GM10266 (cell line): Measurements from ENCODE around the gene BUD13.

Experiments used
- DNase-seq: peaks from one replicate; pipeline ENCODE4 v3.0.0; 2012; ENCODE audit errors: extremely low spot score
- TF ChIP-seq, protein P1 (sequence below): IDR thresholded peaks from 2 replicates; pipeline ENCODE4 v1.5.1; 2012; ENCODE audit warnings: mild to moderate bottlenecking, low read depth; ENCODE audit not compliant: control insufficient read depth, insufficient read depth; ENCODE audit errors: missing control alignments

The BUD13 gene

GRCh38 chr11:116727990-116728389, 44.8 kb downstream of the BUD13 start:
- TF ChIP-seq, protein P1, sequence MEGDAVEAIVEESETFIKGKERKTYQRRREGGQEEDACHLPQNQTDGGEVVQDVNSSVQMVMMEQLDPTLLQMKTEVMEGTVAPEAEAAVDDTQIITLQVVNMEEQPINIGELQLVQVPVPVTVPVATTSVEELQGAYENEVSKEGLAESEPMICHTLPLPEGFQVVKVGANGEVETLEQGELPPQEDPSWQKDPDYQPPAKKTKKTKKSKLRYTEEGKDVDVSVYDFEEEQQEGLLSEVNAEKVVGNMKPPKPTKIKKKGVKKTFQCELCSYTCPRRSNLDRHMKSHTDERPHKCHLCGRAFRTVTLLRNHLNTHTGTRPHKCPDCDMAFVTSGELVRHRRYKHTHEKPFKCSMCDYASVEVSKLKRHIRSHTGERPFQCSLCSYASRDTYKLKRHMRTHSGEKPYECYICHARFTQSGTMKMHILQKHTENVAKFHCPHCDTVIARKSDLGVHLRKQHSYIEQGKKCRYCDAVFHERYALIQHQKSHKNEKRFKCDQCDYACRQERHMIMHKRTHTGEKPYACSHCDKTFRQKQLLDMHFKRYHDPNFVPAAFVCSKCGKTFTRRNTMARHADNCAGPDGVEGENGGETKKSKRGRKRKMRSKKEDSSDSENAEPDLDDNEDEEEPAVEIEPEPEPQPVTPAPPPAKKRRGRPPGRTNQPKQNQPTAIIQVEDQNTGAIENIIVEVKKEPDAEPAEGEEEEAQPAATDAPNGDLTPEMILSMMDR = no peak

DNA sequence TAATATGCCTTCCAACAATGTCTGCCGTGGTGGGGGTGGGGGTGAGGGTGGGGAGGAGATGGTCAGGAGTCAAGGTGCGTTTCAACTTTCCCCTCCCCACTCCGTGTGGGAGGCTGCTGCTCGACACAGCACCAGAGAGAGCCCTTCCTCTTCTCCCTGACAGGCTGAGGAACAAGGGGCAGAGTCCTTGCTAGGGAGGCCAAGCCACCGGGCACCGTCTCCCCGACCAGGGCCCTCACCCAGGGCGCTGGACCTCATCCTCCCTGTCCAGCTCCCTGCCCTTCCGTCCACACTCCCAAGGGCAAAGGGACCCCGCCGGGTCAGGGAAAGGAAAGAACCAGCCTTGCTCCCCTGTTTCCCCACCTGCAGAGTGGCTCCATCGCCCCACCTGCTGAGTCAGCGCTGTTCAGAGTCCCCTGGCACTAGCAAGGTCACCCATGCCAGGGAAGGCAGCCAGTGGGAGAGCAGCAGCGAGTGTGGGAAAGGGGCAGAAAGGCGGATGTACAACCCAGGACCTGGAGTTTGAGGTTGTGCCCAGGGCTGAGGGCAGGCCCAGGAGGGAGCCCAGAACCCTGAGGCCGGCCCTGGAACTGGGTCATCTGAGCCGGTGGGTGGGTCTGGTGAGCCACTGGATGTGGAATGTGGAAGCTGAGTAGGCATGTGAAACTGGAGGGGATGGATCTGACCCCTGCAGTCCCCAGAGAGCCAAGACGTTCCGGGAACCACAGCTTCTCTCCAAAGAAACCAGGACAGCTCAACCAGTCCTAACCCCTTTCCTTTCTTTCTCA, 47.2 kb downstream of the BUD13 start:
- DNase-seq = no peak
- TF ChIP-seq, protein P1 = no peak

More at GRCh38 chr11:116727990-116728389, 44.8 kb downstream of the BUD13 start:
- DNase-seq = no peak

DNA sequence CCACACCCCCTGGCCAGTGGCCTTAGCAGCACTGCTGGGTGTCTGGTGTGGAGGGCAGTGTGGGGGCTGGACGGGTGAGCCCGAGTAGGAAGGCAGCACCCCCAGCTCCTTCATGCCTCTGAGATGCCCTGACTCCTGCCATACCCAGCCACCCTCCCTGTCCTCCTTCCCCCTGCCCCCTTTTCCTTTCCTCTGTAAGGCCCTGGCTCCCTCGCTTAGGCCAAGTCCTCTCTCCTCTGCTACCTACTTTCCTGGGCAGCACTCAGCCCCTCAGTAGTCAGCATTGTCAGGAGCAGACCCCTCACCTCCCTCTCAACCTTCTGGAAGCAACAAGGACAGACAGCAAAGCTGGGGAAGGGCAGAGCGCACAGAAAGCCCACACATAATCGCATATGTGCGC, 48.0 kb downstream of the BUD13 start:
- DNase-seq = no peak
- TF ChIP-seq, protein P1 = no peak

DNA sequence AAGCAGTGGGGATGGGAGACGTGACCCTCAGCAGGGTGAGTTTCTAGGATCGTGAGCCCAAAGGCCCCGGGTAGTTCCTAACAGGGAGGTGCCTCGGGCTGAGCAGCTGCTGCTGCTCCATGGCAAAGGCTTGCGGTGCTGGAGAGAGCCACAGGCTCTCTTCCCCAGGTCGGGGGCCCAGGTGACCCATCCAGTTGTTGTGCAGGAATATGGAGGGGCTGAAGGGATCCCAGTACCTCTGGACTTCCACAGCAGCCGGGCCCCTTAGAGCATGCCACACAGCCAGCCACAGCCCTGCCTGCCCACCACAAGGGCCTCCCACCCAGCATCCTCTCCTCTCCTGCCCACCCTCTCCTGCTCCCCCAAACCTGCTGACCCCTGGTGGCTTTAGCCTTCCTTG, 49.3 kb downstream of the BUD13 start:
- DNase-seq = no peak
- TF ChIP-seq, protein P1 = no peak

GRCh38 chr11:116721988-116722387, 50.8 kb downstream of the BUD13 start:
- no peak for DNase-seq
- TF ChIP-seq, protein P1 = no peak

GRCh38 chr11:116720895-116721294, 51.9 kb downstream of the BUD13 start:
- DNase-seq = no peak
- TF ChIP-seq, protein P1 = no peak

DNA sequence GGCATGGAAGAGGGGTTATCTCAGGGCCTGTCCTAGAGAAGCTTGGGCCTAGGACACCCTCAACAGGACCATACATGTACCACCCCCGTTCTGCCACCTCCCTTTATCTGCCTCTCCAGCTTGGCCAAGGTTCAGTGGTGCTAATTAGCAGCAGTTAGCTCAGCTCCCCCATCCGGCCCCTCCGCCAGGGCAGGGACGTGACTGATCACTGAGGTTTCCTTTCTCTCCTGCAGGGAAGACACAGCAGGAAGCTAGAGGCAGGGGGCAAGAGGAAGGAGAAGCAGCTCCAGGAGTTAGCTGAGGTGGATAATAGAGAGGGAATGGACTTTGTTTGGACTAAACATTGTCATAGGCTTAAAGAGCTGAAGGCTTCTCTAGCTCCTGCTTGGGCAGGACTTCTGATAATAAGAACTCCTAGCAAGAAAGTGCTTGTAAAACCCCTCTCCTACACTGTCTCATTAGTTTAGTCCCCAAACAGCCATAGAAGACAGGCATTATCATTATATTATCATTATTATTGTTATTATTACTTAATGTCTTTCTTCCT, 53.8 kb downstream of the BUD13 start:
- TF ChIP-seq, protein P1 = no peak
- DNase-seq = no peak
